Body of pancreas (tissue), 4 donors: ENCODE results near the gene TIMM17A.

Experiments used
- CTCF ChIP-seq, 7 experiments: fragments of 450-650 bp in 4 of 7; fragments of 200-600 bp in 3 of 7; sonication (generic) in 3 of 7; IDR thresholded peaks; one replicate each; pipeline ENCODE4 v1.5.1; 2016 to 2019; ENCODE audit warnings: antibody characterized with exemption in 7 of 7
- POLR2A ChIP-seq, 3 donors: fragments of 450-650 bp; IDR thresholded peaks; one replicate each; pipeline ENCODE4 v1.6.1; 2016; ENCODE audit warnings: antibody characterized with exemption in 3 of 3, mild to moderate bottlenecking in 2 of 3

GRCh38 chr1:201955009-201955728 lies at the start of gene TIMM17A:
- TF ChIP-seq CTCF (IDR thresholded peaks at IDR 0.05), result peak in 3 of 7 experiments; percentile 2 to 30 (median 8)
- TF ChIP-seq POLR2A (IDR thresholded peaks at IDR 0.05), result peak; percentile 80 to 93 (median 92)
